COLO668 (cell line): ENCODE results near the gene SPINK4.

Source experiments
- DNase-seq: peaks from one replicate; lab custom pipeline; 2025; ENCODE audit not compliant: unreplicated experiment; lab: John Stamatoyannopoulos, UW

SPINK4 gene, protein sequence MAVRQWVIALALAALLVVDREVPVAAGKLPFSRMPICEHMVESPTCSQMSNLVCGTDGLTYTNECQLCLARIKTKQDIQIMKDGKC

DNA sequence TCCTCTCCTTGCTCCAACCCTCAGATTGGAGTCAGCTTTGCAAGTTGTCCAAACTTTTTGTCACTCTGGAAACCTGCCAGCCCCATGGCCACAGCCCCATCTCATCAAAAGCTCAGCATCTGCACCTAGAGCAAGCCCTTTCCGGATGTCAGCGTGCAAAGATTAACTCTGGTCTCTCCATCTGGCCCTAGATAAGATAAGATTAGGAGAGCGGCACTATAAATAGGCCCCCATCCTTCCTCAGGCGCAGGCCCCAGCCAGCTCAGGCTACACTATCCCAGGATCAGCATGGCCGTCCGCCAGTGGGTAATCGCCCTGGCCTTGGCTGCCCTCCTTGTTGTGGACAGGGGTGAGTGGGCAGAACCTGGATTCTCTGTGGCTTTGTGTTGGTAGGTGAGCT lies at the start of gene SPINK4:
SPINK4 (plus strand) TSS at position 247 of the 400 bp plus-strand sequence; CDS start at position 289, 42 bp downstream.
- DNase-seq = no peak

DNA sequence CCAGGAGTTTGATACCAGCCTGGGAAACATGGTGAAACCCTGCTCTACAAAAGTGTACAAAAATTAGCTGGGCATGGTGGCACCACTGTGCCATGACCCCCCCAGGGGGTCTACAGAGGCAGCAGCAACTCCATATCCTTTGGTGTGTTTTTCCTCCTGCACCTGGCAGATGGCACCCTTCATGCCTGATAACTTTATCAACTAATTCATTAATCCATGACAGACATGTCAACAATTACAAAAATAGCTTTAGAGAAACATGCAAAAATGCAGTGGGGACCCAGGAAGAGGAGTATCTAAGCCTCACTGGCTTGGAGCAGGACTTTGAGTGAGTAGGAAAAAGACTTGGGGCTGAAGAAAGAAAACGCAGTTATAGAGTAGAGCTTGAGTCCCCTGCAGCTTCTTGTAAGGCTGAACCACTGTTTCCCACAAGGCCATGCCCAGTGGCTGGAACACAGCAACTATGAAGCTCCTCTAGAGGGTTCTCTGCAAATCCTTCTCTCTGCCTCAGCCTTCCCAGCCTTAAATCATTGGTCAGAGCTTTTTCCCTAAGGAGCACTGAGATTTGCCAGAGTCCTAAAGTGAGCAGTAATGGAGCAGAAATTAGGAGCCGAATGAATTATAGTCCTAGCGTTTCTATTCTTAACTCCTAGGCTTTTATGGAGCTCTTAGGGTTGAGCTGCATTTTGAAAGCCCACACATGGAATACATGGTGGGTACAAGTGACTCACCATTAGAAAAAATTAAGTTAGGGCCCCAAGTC lies 47.3 kb upstream of the SPINK4 start:
- DNase-seq = no peak

DNA sequence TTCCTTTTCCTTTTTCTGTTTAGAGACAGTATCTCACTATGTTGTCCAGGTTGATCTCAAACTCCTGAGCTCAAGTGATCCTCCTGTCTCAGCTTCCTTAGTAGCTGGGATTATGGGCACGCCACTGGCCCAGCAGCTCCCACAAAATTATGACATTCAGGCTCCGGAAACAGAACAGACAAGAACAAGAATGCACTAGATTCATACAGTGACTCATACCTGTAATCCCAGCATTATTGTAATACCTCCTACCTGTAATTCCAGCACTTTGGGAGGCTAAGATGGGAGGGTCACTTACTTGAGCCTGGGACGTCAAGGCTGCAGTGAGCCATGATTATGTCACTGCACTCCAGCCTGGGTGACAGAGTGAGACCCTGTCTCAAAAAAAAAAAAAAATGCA lies 46.1 kb upstream of the SPINK4 start:
- no peak for DNase-seq

DNA sequence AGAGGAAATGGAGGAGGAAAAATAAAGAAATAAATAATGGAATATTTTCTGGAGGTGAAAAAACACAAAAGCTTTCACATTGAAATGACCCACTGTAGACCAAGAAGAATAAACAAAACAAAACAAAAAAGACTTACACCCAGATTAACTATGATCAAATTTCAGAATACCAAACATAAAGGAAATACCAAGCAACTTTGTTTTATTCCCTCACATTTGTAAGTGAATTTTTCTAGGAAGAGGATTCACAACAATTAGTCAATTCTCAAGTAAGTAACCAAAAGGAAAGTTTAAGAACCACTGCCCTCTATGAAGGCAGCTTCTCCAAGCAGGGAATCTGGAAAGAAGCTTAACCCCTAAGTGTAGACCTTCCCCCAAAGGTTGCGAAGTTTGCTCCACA lies 43.2 kb upstream of the SPINK4 start:
- DNase-seq = no peak

DNA sequence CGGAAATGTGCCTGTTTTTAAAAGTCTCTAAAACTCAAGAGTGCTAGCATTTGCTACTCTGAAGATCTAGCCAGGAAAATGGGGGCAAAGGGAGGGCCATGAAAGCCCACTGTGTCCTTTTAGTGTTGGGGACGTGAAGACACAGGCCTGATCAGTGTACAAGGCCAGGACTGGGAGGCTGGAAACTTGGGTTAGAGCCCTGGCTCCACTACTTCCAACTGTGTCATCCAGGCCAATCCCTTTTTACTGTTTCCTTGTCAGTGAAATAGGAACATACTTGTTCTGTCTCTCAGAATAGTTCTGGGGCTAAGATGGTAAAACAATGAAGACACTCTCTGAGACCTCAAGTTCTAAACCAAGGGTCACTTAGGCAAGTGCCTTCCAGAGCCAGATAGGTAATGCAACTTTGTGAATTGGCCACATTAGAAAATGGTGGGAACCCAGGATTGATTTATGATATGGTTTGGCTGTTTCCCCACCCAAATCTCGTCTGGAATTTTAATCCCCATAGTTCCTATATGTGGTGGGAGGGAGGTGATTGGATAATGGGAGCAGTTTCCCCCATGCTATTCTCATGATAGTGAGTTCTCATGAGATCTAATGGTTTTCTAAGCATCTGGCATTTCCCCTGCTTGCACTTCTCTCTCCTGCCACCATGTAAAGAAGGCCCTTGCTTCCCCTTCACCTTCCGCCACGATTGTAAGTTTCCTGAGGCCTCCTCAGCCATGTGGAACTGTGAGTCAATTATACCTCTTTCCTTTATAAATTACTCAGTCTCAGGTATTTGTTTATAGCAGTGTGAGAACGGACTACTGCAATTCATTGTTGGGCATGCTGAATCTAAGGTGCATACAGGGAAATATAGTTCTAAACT lies 42.5 kb upstream of the SPINK4 start:
- DNase-seq = no peak

DNA sequence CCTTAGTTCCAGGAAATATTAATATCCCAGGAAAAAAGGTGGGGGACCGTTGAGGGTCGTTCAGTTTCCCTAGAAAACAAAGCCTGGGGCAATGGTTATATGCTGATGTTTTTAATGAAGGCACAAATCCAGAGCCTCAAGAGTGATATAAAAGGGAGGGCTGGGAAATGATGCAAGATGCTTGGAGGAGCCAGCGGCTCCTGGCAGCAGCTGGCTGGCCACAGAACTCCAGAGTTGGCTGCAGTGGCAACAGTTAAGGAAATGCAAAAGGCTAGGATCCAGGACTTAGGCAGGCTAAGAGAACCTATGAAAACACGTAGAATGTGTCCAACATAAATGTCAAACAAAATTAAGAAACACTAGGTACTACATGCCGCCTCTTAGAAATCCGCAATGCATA lies 41.8 kb upstream of the SPINK4 start:
- no peak for DNase-seq

DNA sequence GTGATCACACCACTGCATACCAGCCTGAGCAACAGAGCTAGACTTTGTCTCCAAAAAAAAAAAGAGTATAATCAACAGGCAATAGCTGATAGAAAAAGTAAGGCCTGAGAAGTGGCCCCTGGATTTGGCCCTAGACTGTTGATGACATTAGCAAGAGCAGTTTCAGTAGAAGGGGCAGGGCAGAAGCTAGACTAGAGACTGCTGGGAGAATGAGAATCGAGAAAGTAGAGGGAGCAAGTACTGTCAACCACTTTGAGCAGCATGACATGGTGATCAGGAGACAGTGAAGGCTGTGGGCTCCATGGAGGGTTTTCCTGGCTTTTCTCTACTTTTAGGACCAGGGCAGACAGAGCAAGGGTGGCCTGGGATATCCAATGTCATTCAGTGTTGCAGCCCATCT lies 37.9 kb upstream of the SPINK4 start:
- DNase-seq = no peak

DNA sequence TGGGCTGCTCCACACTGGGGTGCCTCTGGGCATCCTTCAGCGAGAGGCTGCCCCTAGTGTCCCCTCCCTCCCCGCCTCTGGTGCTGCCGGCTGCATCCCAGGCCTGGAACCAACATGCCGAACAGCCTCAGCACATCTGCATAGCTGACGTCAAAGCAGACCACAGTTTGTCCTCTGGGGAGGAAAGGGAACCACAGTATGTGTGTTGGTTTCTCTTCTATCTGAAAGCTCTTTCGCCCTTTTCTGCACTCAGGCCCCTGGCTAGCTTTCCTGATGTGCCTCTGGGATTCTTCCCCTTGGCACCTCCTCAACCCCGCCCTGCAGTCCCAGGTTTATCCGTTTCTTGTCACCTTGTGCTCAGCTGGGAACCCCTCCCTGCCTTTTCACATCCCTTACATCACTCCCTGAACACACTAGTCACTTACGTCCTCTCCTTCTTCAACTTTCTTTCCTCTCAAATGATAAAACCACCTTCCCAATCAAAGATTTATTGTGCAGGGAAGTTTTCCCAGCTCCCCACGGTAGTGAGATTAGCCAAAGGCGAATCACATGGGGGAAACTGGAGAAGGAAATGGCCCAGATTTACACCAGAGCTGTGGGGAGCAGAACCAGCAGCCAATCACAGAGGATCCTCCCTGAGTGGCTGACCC lies 37.3 kb upstream of the SPINK4 start:
- no peak for DNase-seq

DNA sequence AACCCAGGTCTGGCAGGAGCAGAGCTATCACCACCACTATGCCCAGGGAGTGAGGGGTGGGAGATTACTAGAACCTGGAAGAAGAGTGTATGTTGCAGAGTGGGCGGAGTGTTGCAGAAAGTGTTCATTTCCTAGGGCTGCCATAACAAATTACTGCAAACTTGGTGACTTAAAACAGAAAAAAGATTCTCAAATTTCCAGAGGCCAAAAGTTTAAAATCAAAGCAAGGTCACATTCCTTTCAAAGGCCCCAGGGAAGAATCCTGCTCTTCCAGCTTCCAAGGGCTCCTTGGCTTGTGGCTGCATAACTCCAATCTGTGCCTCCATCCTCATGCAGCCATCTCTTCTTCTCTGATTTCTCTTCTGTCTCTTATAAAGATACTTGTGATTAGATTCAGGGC lies 30.6 kb upstream of the SPINK4 start:
- no peak for DNase-seq

DNA sequence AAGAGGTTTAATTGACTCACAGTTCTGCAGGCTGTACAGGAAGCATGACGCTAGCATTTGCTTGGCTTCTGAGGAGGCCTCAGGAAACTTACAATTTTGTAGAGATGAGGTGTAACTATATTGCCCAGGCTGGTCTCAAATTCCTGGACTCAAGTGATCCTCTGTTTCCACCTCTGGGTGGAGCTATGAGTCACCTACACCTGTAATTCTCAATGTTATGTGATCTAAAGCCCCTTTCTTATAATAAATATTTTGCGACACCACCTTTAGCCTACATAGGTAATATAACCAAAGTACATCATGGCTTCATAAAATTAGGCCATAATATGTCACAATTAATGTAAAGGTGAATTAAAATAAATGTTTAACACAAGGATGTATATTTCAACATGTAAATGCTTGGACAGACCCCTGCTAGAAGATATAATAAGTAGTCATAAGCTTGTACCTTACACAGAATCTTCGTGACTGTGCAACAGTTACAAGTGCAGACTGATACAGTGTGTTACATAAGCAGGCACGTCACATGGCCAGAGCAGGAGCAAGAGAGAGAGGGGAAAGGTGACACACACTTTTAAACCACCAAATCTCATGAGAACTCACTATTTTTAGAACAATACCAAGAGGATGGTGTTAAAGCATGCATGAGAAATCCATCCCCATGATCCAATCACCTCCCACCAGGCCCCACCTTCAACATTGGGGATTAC lies 29.8 kb upstream of the SPINK4 start:
- DNase-seq = no peak

DNA sequence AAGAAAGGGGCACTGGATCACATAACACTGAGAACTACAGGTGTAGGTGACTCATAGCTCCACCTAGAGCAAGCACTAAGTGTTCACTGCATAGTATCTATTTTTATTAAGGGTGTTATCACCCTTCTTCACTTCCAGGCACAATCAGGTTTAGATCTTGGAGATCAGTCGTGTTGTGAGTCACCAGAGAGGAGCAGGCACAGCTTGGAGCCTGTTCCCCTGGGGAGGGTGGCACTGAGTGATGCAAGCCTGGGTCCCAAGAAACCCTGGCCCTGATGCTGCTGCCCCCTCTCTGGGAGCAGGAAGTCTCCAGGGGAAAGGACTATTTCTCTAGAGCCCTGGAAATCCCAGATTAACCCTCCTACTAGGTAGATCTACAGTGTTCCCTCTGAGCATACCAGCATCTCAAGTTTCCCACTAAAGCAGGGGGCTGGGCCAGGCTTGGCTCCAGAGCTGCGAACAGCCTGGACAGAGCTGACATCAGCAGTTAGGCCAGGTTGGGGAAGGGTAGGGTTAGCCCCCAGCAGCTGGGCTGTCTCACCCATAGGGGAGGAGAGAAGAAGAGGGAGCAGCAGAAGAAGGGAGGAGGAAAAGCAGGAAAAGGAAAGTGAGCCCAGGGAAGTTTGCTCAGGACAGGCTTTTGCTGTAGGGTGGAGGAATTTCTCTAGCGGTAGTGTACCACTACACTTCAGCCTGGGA lies 28.1 kb upstream of the SPINK4 start:
- no peak for DNase-seq

DNA sequence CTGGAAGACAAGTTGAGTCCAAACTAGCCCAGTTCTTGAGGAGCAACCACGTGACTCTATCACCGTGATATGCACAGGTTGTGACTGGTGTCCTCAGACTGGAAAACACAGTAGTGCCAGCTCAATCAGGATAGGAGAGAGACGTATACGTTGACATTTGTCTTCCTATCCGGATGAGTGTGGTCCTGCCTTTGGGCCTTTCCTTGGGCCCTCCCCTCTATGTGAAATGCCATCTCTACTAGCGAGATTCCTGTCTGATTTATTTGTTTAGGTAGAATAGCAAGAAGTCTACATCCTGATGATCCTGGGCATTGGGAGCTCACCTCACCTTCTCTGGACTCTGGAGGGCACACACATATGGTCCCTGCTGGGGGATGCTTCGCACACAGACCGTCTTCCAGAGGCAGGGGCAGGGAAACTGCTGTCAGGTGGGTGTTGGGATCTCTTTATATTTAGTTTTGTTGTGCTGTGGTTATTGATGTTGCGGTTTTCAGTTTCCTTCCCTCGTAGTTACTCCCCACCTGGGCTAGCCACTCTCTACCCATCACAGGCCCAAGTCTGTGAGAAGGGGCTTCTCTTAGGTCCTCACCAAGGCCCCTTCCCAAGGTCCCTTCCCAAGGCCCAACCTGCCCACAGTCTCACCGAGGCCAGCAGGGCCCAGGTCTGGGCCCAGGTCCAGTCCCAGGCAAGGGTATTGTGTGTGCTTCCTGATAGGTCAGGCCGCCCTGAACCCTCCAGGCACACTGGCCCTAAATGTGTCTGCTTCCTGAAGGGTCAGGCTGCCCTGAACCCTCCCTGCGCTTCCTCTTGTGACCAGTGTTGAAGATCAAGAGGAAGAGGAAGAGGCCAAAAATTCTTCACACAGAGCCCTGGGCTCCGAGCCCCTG lies 19.0 kb upstream of the SPINK4 start:
- DNase-seq = no peak

DNA sequence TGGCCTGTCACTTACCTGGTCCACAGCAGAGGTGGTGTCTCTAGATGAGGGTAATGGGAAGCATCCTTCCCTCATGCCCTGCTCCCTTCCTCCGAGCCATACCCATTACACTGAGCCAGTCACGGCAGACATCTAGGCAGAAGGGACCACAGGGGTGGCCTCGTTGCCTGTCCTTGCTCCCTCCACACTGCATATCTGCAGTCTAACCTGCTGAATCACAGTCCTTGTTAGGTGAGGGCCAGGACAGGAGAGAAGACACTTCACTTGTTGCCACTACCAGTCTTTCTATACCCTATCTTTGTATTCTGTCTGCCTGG lies 18.4 kb upstream of the SPINK4 start:
- DNase-seq = no peak

DNA sequence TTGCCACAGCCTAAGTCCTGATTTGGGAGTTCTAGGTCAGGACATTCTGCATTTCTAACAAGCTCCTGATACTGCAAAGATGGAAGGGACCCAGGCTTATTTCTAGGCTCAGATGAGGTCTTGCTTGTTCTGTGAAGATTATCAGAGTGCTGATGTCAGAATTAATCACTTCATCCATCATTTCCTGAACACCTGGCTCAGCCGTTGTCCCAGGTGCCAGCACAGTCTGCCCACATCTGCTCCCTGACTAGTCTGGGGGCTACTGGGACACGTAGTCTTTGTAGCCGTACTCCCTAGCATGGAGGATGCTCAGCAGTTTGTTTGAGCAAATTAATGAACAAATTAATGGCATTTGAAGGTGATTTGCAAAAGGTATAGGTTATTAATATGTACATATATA lies 17.9 kb upstream of the SPINK4 start:
- DNase-seq = peak; percentile 12

DNA sequence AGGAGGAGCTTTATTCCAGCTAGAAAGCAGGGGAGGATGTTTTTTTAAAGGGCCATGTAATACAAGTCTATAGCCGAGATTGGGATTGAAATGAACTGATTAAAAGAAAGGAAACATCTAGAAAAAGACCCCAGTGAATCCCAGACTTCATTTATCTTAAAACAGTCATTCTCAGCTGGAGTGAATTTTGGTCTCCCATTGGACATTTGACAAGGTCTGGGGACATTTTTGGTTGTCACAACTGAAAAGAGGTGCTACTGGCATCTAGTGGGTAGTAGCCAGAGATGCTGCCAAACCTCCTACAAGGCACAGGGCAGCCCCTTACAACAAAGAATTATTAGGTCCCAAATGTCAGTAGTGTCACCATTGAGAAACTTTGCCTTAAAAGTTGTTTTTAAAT lies 16.3 kb upstream of the SPINK4 start:
- no peak for DNase-seq

DNA sequence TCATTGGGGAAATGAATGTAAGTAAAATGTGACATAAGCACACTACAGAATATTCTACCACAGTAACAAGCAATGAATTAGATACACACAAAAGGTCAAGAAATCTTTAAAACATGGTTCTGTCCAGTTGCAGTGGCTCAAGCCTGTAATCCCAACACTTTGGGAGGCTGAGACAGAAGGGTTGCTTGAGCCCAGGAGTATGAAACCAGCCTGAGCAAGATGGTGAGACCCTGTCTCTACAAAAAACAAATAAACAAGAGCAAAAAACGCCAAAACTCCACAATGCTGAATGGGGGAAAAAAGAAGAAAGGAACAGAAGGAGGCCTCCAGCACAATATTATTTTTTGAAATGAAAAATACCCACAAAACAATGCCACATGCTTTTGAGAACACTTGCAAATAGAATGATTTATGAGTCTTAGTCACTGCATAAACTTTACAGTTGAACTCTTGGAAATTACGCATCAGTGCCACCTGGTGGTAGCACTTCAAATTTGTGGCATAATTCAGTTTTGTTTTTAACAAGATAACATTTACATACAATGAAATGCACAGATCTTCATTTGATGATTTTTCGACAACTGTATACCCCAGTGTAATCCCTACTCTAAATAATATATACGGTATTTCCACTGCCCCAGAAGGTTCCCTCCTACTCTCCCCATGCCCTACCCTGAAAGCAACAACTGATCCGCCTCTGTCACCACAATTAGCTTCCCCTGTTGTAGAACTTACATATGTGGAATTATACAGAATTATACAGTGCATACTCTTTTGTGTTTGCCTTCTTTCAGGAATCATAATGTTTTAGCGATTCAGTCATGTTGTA lies 14.4 kb upstream of the SPINK4 start:
- peak; percentile 63 for DNase-seq

DNA sequence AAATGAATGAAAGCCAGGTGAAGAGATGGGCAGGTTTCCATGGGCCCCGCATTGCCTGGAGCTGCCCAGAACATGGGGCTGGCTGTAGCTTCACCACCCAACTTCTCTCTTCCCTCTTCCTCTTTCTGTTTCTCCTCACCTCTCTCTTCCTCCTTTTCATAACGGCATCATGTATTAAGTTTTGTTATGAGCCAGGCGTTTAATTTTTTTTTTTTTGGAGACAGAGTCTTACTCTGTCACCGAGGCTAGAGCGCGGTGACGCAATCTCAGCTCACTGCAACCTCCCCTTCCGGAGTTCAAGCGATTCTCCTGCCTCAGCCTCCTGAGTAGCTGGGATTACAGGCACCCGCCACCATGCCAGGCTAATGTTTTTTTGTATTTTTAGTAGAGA lies 13.0 kb upstream of the SPINK4 start:
- DNase-seq = no peak

DNA sequence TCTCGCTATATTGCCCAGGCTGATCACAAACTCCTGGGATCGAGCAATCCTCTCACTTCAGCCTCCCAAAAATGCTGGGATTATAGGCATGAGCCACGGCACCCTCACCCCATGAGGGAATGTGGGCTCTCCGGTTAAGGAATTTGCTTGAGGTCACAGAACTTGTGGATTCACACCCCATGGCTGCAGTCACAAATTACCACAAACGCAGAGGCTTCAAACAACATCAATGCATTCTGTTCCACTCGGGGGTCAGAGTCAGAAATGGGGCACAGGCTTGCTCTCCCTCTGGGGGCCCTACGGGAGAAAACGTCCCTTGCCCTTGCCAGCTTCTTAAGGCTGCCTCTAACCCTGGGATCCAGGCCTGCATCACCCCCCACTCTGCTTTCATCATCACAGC lies 12.2 kb upstream of the SPINK4 start:
- DNase-seq = no peak

DNA sequence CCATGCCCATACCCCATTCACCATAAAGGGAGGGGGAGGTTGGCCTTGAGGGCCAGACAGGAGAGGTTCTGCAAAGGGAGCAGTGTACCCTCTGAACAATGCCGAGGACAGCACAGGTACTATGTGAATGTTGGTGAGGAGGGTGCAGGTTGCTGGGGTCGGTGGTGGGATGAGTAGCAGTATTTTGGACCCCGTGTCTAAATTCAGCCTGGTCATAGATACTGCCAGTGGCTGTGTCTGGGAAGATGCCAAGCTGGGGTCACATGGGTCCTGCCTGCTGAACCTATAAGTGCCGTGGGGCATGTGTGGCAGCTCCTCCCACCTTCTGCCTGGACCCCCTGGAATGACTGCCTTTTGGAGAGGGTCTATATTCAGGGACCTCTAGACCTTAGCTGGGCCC lies 11.4 kb upstream of the SPINK4 start:
- no peak for DNase-seq
